Measurements from ENCODE around the gene ZNF865. TPM values are rescaled to one million over a fixed set of nuclear protein-coding genes. Genes with fewer than 3 reads are reported as not detected.

ZNF865 gene
- total RNA-seq, 1 experiment from 2014 or later, result 21.7 TPM

GRCh38 chr19:55581145-55581822 lies 24.2 kb upstream of the ZNF865 start (continued):
- TF ChIP-seq ATF6 (CRISPR knock-in tag; IDR thresholded peaks at IDR 0.05), result no peak
- peak; percentile 77; the same call in 1 of the 2 replicates for TF ChIP-seq TEAD4 (CRISPR knock-in tag; IDR thresholded peaks at IDR 0.05)
- TF ChIP-seq, protein P1, sequence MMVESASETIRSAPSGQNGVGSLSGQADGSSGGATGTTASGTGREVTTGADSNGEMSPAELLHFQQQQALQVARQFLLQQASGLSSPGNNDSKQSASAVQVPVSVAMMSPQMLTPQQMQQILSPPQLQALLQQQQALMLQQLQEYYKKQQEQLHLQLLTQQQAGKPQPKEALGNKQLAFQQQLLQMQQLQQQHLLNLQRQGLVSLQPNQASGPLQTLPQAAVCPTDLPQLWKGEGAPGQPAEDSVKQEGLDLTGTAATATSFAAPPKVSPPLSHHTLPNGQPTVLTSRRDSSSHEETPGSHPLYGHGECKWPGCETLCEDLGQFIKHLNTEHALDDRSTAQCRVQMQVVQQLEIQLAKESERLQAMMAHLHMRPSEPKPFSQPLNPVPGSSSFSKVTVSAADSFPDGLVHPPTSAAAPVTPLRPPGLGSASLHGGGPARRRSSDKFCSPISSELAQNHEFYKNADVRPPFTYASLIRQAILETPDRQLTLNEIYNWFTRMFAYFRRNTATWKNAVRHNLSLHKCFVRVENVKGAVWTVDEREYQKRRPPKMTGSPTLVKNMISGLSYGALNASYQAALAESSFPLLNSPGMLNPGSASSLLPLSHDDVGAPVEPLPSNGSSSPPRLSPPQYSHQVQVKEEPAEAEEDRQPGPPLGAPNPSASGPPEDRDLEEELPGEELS (CRISPR knock-in tag; IDR thresholded peaks at IDR 0.05), result peak; percentile 85
- TF ChIP-seq CREM (CRISPR knock-in tag; IDR thresholded peaks at IDR 0.05), result peak; percentile 48; the same call in 1 of the 2 replicates
- TF ChIP-seq, protein P2, sequence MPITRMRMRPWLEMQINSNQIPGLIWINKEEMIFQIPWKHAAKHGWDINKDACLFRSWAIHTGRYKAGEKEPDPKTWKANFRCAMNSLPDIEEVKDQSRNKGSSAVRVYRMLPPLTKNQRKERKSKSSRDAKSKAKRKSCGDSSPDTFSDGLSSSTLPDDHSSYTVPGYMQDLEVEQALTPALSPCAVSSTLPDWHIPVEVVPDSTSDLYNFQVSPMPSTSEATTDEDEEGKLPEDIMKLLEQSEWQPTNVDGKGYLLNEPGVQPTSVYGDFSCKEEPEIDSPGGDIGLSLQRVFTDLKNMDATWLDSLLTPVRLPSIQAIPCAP (CRISPR knock-in tag; IDR thresholded peaks at IDR 0.05), result peak; percentile 45; the same call in 1 of the 2 replicates
- no peak for TF ChIP-seq PRDM15 (CRISPR knock-in tag; IDR thresholded peaks at IDR 0.05)
- TF ChIP-seq TEAD1 (CRISPR knock-in tag; IDR thresholded peaks at IDR 0.05), result peak; percentile 46; the same call in 1 of the 2 replicates
- TF ChIP-seq ZNF232 (CRISPR knock-in tag; IDR thresholded peaks at IDR 0.05), result peak; percentile 67; the same call in 1 of the 2 replicates
- peak; percentile 53; the same call in 1 of the 2 replicates for TF ChIP-seq ESRRA (CRISPR knock-in tag; IDR thresholded peaks at IDR 0.05; ENCODE audit: borderline replicate concordance)
- TF ChIP-seq FOXP1 (CRISPR knock-in tag; IDR thresholded peaks at IDR 0.05; ENCODE audit: borderline replicate concordance), result no peak; the same call in 1 of the 2 replicates
- TF ChIP-seq, protein P3, sequence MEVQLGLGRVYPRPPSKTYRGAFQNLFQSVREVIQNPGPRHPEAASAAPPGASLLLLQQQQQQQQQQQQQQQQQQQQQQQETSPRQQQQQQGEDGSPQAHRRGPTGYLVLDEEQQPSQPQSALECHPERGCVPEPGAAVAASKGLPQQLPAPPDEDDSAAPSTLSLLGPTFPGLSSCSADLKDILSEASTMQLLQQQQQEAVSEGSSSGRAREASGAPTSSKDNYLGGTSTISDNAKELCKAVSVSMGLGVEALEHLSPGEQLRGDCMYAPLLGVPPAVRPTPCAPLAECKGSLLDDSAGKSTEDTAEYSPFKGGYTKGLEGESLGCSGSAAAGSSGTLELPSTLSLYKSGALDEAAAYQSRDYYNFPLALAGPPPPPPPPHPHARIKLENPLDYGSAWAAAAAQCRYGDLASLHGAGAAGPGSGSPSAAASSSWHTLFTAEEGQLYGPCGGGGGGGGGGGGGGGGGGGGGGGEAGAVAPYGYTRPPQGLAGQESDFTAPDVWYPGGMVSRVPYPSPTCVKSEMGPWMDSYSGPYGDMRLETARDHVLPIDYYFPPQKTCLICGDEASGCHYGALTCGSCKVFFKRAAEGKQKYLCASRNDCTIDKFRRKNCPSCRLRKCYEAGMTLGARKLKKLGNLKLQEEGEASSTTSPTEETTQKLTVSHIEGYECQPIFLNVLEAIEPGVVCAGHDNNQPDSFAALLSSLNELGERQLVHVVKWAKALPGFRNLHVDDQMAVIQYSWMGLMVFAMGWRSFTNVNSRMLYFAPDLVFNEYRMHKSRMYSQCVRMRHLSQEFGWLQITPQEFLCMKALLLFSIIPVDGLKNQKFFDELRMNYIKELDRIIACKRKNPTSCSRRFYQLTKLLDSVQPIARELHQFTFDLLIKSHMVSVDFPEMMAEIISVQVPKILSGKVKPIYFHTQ (CRISPR knock-in tag; IDR thresholded peaks at IDR 0.05), result no peak
- peak; percentile 81 for TF ChIP-seq FOXK1 (CRISPR knock-in tag; IDR thresholded peaks at IDR 0.05)
- no peak for TF ChIP-seq IRF2 (CRISPR knock-in tag; IDR thresholded peaks at IDR 0.05; ENCODE audit: borderline replicate concordance, low read depth)
- TF ChIP-seq JAZF1 (CRISPR knock-in tag; IDR thresholded peaks at IDR 0.05), result no peak
- no peak for TF ChIP-seq EMX1 (CRISPR knock-in tag; IDR thresholded peaks at IDR 0.05)
- no peak for TF ChIP-seq CBFB (CRISPR knock-in tag; IDR thresholded peaks at IDR 0.05; ENCODE audit: low read depth)
- no peak for TF ChIP-seq ZNF532 (CRISPR knock-in tag; IDR thresholded peaks at IDR 0.05; ENCODE audit: borderline replicate concordance)
- peak; percentile 6; the same call in 1 of the 2 replicates for TF ChIP-seq GABPB1 (CRISPR knock-in tag; IDR thresholded peaks at IDR 0.05)
